Inflammatory macrophage (primary cell): Measurements from ENCODE around the gene WIPF3.

Source experiments
- DNase-seq, 2 donors: peaks; one replicate each; pipeline ENCODE4 v3.0.0-alpha.2; 2020 to 2022
- total RNA-seq, 18 experiments: gene quantifications; one replicate each; lab custom pipeline; 2026; ENCODE audit warnings: mixed read lengths in 6 of 18, inconsistent platforms in 2 of 18; lab: John Stamatoyannopoulos, UW

Gene WIPF3
- 0 to 2.2 (median 0.38) reads per million in 18 experiments for total RNA-seq

- no peak for DNase-seq
Observed at GRCh38 chr7:29806208-29806994, at the start of gene WIPF3. Gene WIPF3 (plus strand): TSS chr7:29806508. CDS start chr7:29834725, 28,217 bp downstream.

- DNase-seq: no peak
Observed at GRCh38 chr7:29763266-29763665, 43.0 kb upstream of the WIPF3 start.

GRCh38 chr7:29764227-29764626 is 42.1 kb upstream of the WIPF3 start:
- no peak for DNase-seq

- no peak for DNase-seq
Observed at GRCh38 chr7:29765490-29765889, 40.8 kb upstream of the WIPF3 start.

- no peak for DNase-seq
Observed at GRCh38 chr7:29770371-29770770, 35.9 kb upstream of the WIPF3 start.

GRCh38 chr7:29771081-29771816 is 35.1 kb upstream of the WIPF3 start:
- no peak for DNase-seq

GRCh38 chr7:29779017-29779416 is 27.3 kb upstream of the WIPF3 start:
- DNase-seq: no peak

- DNase-seq: no peak
Observed at GRCh38 chr7:29780346-29780745, 26.0 kb upstream of the WIPF3 start.

- no peak for DNase-seq
Observed at GRCh38 chr7:29783671-29784070, 22.6 kb upstream of the WIPF3 start.

GRCh38 chr7:29793507-29793906 is 12.8 kb upstream of the WIPF3 start:
- DNase-seq: no peak

- DNase-seq: no peak
Observed at GRCh38 chr7:29794959-29795629, 11.2 kb upstream of the WIPF3 start.

- no peak for DNase-seq
Observed at GRCh38 chr7:29795696-29796580, 10.4 kb upstream of the WIPF3 start.

- no peak for DNase-seq
Observed at GRCh38 chr7:29797112-29797944, 9.0 kb upstream of the WIPF3 start.

GRCh38 chr7:29798422-29798821 is 7.9 kb upstream of the WIPF3 start:
- no peak for DNase-seq

GRCh38 chr7:29801929-29802328 is 4.4 kb upstream of the WIPF3 start:
- DNase-seq: no peak

GRCh38 chr7:29805031-29805430 is 1.3 kb upstream of the WIPF3 start:
- DNase-seq: no peak

- no peak for DNase-seq
Observed at GRCh38 chr7:29805886-29806207, 461 bp upstream of the WIPF3 start.

GRCh38 chr7:29806995-29807841 is 910 bp downstream of the WIPF3 start:
- DNase-seq: no peak

- DNase-seq: no peak
Observed at GRCh38 chr7:29808075-29808801, 1.9 kb downstream of the WIPF3 start.
